HG03095 (cell line): Measurements from ENCODE around the gene HIP1.
"Not testable (repeated sequence)": the region's sequence is repeated elsewhere in the genome, so short reads cannot be mapped to it uniquely, and the experiment has no call there.

ENCODE experiments used
- ATAC-seq: cut with Tn5 transposase; IDR thresholded peaks from one replicate; pipeline ENCODE4 v1.9.1; 2021; ENCODE audit warnings: moderate library complexity; ENCODE audit not compliant: unreplicated experiment

The HIP1 gene

DNA sequence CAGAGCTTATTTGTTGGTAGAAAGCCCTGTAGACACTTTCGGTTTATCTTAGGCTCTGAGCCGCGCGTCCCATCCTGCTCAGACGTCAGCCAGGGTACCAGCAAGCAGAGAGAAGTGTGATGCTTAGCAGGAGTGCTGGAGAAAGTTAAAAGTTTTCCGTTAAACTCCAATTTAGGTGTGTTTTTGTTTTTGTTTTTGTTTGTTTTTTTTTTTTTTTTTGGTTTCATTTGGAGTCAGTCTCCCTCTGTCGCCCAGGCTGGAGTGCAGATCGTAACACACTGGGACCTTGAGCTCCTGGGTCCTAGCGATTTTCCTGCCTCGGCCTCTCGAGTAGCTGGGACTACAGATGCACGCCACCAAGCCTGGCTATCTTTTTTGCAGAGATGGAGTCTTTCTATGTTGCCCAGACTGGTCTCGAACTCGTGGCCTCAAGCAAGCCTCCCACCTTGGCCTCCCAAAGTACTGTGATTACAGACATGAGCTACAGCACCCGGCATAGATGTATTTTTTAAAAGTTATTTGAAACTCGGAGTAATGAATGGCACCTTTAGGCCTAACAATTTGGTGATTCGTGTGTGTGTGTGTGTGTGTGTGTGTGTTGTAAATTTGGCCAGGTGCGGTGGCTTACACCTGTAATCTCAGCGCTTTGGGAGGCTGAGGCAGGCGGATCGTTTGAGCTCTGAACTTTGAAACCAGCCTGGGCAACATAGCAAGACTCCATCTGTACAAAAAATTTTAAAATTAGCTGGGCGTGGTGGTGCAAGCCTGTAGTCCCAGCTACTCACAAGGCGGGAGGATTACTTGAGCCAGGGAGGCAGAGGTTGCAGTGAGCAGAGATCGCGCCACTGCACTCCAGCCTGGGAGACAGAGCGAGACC is 1.3 kb upstream of the HIP1 start:
- ATAC-seq = no peak

DNA sequence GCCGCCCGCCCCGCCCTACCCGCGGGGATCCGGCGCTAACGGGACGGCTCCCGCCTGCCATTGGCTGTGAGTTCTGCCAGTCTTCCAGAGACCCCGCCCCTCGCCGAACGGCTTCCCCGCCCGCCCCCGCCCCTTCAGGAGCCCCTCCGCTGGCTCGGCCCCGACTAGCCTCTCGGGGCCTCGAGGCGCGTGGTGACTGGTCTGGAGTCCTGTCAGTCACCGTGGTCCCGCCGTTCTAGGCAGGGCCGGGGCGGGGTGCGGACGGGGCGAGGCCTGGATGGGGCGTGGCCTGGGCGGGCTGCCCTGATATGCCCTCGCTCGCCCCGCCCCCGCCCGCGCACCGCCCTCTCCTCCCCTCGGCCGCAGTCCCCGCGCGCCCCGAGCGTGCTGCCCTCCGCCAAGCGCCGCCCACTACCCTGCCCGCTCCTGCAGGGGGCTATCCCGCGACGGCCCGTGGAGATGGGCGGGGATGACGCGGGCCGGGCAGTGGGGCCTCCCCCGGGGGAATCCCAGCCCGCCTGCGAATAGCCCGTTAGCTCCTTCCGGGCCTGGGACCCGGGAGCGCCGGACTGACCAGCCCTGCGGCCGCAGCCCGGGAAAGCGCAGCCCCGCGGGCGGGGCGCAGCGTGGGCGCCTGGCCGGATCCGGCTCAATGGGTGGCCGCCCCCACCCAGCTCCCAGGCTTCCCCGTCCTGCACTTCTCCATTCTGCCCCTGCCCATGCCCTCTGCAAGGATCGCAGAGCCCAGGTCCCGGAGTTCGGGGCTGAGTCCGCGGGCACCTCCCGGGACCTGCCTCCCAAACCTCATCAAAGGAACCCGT is 444 bp upstream of the HIP1 start:
- ATAC-seq = peak; percentile 95

DNA sequence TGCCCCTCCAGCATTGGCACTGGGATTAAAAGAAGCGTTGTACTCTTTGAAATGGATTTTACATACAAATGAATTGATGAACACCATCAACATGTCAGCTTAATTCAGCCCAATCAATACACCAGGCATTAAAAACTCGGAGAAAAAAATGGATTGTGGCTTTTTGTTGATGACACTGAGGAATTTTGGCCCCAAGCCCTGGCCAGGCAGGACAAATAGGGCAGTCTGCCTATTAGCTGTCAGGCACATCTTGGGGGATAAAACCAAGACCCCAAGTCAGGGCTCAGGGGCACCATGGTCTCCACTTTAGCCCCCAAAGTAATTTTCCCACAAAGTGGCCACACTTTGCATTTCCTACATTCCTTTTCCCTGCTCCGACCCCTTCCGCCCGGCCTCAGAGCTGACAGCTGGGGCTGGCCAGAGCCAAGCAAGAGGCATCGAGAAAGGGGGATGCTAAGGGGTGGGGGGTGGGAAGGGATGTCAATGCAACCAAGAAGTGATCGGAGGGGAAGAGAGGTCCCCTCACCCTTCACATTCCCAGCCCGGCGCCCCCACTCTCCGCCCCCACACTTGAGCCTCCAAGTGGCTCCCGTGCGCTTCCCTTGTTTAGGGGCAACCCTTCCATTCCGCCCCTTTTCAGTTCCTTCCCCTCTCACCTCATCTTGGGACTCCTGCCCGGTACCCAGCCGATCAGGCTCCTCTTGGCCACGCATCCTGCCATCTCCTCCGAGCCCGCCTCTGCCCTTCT is 711 bp downstream of the HIP1 start:
- no peak for ATAC-seq

DNA sequence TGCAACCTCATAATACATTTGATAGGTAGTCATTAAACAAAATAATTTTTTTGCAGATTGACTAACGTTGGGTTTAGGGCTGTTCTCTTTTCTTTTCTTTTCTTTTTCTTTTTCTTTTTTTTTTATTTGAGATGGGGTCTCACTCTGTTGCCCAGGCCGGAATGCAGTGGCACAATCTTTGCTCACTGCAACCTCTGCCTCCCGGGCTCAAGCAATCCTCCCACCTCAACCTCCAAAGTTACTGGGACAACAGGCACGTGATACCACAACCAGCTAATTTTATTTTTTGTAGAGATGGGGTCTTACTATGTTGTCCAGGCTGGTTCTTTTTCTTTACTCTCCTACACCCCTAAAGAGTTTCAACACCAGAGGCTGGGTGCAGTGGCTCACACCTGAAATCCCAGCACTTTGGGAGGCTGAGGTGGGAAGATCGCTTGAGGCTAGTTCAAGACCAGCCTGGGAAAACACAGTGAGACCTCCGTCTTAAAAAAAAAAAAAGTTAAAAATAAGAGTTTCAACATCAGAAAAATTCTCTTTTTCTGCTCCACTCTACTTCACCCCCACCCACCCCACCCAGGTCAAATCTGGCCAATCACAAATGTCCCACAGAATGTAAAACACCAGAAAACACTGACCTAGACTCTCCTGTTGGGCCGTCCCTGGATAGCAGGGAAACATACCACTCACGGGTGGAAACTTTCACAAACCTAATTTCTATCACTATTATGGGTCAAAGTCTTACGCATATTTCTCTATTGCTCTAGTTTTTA is 3.0 kb downstream of the HIP1 start:
- ATAC-seq = no peak

DNA sequence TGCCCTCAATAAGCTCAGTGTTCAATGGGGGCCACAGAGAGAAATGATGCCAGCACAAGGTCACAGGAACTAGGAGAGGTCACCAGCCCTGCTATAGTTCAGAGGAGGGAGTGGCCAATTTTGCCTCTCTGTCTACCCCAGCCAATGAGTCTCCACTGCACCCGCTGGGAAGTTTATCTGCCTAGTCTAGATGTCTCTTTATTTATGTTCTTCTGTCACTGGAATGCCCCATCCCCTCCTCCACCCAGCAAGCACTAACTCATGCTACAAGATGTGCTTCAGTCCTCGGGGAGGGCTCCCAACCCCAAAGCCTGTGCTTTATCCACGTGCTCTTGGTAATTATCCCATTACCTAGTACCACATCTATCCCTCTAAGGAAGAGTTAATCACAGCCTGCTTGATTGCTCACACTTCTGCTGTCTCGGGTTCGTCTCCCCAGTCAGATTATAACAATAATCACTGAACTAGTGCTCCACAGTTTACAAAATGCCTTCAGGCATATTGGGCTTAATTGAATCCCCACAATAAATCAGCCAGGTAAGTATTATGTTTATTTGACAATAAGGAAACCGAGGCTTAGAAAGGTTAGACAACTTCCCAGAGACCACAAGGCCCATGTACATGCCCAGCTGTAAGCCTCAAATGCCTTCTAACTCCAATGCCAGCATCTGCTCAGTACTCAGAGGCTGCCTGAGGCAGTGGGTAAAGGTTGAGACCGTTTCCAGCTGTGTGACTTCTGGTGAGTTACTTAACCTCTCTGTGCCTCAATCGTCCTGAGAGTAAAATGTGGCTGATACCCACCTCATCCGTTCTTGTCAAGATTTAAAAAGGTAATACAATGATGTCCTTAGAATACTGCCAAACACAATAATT is 3.9 kb downstream of the HIP1 start:
- no peak for ATAC-seq

DNA sequence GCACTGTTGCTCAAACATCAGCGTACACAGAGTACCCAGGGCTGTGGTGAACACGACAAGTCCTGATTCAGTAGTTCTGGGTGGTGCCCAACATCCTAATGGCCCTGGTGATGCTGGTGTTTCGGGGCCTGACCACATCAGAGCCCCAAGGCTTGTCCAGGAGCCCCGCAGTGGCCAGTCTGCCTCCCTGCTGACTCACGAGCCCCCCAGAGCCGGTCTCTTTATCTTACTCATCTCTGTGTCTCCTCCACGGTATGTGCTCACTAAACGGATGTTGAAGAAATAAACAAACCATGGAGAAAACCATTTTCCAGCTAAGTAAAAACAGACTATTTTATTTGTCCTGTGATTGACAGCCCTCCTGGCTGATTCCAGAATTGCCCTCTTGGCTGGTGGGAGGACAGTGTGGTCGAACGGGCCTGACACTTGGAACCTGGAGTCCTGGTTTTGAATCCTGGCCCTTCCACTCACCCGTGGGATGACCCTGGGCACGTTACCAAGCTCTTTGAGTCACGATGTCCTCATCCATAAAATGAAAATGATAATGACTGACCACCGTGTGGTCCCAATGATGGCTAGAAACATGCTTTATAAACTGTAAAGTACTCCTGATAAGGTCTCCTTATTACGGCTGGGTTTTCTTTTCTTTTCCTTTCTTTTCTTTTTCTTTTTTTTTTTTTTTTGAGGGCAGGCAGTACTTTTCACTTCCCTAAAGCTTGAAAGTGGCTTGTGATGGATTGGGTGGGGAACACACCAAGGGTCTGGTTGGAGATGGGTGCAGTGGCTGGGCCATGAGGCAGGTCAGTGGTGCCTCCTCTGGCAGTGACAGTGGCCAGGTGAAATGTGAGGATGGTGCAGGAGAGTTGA is 5.7 kb downstream of the HIP1 start:
- ATAC-seq = no peak

DNA sequence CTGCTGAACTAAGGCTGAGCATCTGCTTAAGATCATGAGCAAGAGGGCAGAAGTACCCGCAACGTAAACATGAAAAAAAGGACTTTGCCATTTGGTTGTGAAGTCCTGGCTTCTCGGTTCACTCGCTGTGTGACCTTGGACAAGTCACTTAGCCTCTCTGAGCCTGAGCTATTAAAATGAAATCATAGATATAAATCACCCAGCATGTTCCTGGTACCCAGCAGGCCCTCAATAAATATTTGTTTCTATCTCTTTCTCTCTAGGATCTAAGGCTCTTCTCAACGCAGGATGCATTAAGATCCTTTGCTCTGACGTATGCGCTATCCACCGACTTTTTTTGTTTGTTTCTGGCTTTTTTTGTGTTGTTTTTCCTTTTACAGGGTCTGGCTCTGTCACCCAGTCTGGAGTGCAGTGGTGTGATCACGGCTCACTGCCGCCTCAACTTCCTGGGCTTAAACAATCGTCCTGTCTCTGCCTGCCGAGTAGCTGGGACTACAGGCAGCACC is 6.7 kb downstream of the HIP1 start:
- ATAC-seq = no peak

DNA sequence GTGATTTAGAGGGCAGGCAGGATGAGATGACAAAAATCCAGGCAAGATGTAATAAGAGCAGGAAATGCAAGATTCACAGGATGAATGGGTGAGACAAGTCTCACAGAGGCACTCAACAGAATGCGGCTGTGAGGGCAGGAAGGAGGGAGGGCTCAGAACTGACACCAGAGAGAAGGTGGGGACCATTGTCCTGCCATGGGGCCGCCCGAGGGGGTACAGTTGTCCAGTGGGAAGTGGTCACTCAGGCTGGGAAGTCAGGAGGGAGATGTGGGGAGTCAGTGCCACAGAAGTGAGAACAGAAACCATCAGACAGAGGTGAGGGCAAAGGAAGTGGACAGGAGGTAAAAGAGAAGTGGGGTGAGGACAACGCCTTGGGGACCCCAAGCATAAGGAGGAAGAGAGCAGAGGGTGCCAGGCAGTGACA is 8.9 kb downstream of the HIP1 start:
- no peak for ATAC-seq

DNA sequence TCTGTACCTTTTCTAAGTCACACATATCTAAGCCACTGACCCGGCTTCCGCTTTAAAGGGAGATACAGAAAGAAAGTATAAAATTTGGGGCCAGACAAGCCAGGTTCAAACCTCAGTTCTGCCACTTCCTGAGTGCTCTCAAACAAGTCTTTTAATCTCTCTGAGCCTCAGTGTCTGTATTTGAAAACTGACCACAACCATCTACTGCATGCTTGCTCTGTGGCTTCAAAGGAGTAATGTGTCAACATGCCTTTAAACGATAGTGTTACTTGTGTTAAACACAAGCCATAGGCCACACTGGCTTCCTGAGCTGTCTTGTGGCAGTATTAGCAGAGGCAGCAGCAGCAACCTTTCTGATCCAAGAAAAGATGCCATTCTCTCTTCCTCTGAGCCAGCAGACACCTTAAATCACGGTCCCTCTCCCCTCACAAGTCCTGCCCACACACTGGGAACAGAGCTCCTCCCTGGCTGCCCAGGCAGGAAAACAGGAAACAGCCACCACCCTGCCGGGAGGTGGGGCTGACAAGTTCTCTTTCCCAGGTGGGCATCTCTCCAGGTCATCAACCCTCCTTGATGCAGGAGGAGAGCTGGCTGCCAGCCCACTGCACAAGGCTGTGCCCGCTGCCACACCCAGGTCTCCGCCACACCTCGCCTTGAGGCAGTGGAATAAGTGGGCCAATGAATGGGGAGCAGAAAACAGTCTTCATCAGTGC is 10.7 kb downstream of the HIP1 start:
- ATAC-seq = no peak

DNA sequence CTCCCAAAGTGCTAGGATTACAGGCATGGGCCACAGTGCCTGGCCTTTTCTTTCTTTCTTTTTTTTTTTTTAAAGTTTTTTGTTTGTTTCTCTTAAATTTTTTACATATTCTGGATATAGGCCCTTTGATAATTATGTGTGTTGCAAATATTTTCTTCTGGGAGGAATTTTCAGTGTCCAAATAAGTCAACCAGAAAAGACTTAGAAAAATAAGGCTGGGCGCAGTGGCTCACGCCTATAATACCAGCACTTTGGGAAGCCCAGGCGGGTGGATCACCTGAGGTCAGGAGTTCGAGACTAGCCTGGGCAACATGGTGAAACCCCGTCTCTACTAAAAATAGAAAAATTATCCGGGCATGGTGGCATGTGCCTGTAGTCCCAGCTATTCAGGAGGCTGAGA is 11.4 kb downstream of the HIP1 start:
- ATAC-seq = not testable (repeated sequence)

DNA sequence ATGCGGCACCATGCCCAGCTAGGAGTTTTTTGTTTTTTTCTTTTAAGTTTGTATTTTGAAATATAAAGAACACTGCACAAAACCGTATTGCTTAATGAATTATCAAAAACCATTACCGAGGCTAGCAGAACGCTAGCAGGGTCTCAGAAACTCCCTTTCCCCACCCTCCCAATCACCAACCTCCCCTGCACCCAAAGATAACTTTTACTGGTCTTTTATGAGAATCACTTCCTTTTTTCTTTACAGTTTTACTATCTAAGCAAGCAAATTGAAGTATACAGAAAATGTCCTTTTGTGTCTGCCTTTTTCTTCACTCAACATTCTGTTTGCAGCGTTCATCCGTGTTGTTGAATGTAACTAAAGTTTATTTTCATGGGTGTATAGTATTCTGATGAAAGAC is 13.4 kb downstream of the HIP1 start:
- ATAC-seq = no peak

DNA sequence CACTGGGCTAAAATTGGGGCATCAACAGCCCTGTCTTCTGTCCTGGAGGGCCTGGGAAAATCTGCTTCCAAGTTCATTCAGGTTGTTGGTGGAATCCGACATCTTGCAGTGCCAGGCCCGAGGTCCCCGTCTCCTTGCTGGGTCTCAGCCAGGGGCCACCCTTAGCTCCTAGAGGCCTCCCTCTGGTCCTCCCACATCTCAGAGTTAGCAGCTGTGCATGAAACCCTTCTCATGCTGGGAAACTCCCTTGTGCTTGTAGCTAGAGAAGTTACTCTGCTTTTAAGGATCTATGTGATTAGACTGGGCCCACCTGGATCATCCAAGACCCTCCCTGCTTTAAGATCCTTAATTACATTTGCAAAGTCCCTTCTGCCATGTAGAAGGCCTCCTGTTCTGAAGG is 15.3 kb downstream of the HIP1 start:
- no peak for ATAC-seq

DNA sequence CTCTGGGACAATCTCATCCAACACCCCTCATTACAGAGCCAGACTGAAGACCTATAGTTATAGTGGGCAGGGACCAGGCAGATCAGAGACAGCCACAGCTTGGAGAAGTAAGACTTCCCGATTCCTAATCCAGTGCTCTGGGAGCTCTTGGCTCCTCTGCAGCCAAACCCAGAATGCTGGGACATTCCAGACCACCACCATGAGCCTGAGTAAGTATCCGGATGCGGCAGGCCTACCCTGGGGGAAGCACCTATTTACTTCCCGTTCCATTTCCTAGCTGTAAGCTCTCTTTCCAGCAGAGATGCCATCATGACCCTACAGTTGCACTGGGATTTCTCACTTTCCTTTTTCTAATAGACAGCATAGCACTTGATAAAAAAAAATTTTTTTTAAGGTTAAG is 16.4 kb downstream of the HIP1 start:
- no peak for ATAC-seq

DNA sequence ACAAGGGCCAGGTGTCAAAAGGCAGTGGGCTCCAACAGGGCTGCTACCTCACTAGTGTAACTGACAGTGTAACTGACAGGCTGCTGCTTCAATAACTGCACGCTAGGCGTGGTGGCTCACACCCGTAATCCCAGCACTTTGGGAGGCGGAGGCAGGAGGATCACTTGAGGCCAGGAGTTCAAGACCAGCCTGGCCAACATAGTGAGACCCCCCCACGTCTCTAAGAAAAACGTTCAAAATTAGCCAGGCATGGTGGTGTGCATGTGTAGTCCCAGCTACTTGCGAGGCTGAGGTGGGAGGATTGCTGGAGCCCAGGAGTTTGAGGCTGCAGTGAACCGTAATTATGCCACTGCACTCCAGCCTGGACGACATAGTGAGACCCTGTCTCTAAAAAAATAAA is 16.8 kb downstream of the HIP1 start:
- not testable (repeated sequence) for ATAC-seq

DNA sequence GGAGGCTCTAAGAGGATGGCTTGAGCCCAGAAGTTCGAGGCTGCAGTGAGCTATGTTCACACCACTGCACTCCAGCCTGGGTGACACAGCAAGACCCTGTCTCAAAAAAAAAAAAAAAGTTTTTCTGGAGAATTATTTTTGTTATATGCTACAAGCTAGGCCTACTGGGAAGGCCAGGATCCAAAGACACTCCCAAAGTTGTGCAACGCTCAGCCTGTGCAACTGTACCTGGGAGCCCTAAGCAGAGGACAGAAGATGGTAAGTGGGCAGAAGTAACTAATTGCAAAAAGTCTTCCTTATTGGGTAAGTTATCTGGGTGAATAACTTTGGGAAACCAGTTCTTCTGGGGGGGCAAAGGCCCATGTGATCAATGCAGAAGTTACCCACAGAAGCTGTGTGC is 17.3 kb downstream of the HIP1 start:
- no peak for ATAC-seq

DNA sequence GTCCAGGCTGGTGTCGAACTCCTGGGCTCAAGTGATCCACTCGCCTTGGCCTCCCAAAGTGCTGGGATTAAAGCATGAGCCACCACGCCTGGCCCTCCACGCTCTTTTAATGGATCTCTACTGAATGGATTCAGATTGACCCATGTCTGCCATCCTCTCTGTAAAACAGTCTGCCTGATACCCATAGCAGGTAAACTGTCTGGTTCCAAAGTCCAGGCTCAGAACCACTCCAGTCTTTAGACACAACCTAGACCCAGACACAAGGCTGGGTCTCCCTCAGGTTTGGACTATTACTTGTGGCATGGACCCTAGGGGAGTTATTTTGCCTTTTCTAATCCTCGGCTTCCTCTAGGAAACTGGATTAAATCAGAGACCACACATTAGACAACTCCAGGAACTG is 19.1 kb downstream of the HIP1 start:
- ATAC-seq = no peak

DNA sequence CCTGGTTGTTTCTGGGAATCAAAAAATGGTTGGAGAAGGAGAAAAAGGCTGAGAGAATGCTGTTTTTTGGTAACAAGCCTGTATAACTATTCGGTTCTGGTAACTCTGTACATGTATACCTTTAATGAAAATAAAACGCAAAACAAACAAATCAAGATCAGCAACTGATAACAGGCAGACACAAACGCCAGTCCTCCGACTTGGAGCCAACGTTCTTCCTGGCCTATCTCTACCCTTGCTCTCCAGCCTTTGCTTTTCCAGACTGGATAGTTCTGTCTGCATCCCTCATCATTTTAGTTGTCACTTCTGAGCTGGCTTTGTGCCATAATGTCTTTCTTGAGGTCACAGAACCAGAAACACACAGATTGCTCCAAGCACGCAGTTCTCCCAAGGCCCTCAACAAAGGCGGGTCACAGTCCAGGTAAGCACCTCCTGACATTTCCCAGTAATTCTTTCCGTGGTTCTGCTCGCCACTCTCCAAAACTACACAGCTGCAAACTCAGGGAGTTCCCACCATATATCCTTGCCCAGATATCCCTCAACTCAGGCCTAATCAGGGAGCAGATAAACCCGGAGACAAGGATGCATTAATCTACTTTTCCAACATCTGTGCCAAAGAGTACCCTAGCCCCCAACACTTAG is 20.2 kb downstream of the HIP1 start:
- ATAC-seq = no peak
